Measurements from ENCODE around the gene HGS.
A peak's percentile ranks its signal among the peaks of the same experiment; 100 is the strongest.

The HGS gene

DNA sequence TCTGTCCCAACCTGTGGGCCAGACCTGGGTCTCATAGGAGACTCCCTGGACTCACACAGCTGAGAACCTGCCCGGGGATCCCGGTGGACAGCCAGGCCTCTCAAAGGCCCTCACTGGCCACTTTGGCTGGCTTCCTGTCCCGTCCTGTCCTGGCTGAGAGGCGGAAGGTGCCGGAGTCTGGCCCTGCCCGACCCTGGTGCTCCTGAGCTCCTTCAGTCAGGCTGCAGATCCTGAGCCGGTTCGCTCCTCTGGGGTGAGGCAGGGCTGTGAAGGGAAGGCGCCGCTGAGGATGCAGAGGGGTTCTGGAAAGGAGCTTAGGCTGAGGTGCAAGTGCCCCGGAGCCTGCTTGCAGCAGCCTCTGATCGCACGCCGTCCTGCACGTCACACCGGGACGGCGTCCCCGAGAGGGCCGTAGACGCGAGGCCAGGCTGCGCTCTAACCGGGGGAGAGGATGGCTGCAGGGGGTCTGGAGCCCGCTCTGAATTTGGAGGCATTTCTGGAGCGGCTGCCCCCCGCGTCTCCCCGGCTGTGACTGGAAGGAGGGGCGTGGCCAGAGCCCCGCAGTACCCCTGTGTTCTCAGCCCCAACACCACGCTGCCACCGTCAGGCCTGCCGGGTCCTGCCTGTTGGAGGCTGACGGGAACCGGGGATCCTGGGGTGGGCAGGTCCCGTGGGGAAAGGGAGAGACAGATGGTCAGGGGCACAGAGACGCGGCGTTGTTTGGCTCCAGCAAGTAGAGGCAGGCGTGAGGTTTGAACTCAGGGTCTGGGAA is 4.1 kb downstream of the HGS start:
- no peak for DNase-seq

DNA sequence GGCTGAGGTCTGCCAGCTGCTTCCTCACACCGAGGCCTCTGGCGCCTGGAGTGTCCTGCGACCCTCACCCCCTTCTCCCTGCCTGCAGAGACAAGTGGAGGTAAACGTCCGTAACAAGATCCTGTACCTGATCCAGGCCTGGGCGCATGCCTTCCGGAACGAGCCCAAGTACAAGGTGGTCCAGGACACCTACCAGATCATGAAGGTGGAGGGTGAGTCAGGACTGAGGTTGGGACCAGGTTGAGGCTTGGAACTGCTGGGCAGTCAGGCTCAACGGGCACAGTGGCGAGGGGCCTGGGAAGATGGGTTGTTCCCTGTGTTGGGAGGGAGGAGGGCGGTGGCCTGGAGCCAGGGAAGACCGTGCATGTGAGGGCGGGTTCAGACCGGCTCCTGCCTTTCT is 4.8 kb downstream of the HGS start:
- DNase-seq = no peak

DNA sequence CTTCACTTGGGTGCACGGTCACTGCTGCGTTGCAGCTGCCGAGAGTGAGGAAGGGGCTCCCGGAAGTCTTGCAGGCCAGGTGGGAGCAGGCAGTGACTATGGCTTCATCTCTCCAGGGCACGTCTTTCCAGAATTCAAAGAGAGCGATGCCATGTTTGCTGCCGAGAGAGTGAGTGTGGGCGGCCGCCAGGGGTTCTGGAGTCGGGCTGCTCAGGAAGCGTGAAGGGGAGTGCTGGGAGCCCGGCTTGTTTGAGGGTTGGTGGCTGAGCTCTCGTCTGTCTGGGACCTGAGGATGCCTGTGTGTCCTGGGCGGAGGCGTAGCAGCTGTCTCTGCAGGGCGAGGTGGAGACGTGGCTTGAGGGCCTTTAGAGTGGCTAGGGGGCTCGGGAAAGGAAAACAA is 6.3 kb downstream of the HGS start:
- DNase-seq = no peak

DNA sequence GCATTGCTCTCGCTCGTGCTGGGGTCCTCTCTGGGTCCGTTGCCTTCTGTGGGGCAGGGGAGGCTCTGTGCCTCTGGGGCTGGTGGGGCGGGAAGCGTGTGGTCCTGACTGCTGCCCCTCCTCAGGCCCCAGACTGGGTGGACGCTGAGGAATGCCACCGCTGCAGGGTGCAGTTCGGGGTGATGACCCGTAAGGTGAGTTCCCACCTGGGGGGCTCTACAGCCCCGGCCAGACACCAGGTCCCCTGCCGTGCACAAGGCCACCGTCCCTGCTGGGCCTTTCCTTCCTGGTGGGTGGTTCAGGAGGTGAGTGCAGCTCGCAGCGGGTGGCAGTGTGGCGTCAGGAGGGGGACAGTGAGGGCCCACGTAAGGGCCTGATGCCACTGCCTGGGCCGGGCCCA is 6.7 kb downstream of the HGS start:
- DNase-seq = no peak

DNA sequence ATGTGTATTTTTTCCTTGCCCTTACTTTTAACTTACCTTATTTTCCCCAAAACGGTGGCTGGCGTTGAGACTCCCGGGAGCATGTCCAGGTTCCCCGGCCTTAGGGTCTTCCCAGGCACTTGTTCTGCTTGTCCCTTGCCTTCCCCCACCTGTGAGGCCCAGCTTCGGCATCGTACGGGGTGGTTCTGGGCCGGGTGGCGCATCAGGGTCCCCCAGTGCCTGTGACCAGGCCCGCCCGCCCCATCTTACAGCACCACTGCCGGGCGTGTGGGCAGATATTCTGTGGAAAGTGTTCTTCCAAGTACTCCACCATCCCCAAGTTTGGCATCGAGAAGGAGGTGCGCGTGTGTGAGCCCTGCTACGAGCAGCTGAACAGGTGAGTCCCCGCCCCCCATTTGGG is 7.4 kb downstream of the HGS start:
- DNase-seq = no peak

DNA sequence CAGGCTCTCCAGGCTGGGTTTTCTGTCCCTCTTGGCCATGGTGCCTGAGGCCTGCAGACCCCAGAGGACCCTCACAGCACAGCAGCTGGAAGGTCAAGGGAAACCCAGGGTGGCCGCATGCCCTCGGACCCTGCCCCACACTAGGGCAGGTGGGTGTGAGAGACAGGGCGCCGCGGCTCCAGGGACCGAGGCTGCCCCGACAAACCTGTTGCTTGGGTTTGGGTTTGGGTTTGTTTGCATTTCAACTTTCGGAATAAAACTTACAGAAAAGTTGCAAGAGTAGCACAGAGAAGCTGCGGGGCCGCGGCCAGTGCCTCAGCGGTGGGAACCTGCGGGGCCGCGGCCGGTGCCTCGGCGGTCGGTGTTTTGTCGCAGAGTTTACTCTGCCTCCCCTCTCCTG is 7.8 kb downstream of the HGS start:
- no peak for DNase-seq

DNA sequence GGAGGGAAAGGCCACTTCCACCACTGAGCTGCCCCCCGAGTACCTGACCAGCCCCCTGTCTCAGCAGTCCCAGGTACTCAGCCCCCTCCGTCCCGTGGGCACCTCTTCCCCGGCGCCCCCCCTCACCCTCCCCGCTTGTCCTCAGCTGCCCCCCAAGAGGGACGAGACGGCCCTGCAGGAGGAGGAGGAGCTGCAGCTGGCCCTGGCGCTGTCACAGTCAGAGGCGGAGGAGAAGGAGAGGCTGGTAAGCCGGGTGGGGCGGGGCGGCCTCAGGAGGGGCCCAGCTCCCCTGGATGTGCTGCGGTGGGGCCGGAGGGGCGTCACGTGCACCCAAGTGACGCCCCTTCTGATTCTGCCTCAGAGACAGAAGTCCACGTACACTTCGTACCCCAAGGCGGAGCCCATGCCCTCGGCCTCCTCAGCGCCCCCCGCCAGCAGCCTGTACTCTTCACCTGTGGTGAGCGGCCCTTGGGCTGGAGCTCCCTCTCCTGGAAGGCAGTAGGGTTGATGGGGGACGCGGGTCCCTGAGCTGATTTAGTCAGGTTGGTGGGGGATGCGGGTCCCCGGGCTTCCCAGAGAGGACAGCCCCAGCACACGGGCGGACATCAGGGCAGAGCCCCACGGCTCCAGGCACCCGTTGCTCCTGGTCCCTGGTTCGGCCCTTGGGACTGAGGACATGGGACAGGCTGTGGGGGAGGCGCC is 9.8 kb downstream of the HGS start:
- no peak for DNase-seq

DNA sequence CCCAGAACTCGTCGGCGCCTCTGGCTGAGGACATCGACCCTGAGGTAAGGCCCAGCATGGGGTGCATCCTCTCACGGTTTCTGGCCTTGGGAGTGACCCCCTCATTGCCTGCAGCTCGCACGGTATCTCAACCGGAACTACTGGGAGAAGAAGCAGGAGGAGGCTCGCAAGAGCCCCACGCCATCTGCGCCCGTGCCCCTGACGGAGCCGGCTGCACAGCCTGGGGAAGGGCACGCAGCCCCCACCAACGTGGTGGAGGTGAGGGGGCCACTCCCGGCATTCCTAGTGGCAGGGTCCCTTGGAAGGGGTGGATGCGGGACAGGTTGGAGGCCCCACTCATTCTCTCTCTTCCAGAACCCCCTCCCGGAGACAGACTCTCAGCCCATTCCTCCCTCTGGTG is 11.0 kb downstream of the HGS start:
- DNase-seq = no peak

DNA sequence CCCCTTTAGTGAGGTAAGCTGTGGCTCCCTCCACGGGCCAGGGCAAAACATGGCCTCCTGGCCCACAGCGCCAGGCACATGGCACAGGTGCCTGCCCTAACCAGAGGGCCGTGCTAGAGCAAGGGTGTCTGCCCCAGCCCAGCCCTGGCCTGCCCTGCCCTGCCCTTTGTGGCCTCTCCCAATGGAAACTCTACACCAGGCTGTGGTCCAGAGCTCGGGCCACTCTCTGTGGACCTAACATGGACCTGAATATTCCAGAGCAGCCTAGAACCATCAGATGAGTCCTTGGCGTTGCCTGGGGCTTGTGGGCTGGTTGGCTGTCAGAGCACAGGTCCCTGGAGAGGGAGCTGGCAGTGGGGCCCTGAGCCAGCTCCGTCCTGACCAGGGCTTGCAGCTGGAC is 11.4 kb downstream of the HGS start:
- no peak for DNase-seq

DNA sequence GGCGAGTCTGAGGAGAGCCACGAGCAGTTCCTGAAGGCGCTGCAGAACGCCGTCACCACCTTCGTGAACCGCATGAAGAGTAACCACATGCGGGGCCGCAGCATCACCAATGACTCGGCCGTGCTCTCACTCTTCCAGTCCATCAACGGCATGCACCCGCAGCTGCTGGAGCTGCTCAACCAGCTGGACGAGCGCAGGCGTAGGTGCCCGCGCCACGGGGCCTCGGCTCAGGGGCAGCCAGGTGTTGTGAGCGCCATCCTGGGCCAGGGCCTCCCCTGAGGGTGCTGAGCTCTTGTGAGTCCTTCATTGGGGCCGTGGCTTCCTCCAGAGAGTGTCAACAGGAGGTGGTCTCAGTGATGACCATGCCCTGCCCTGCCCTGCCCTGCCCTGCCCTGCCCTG is 12.0 kb downstream of the HGS start:
- no peak for DNase-seq

DNA sequence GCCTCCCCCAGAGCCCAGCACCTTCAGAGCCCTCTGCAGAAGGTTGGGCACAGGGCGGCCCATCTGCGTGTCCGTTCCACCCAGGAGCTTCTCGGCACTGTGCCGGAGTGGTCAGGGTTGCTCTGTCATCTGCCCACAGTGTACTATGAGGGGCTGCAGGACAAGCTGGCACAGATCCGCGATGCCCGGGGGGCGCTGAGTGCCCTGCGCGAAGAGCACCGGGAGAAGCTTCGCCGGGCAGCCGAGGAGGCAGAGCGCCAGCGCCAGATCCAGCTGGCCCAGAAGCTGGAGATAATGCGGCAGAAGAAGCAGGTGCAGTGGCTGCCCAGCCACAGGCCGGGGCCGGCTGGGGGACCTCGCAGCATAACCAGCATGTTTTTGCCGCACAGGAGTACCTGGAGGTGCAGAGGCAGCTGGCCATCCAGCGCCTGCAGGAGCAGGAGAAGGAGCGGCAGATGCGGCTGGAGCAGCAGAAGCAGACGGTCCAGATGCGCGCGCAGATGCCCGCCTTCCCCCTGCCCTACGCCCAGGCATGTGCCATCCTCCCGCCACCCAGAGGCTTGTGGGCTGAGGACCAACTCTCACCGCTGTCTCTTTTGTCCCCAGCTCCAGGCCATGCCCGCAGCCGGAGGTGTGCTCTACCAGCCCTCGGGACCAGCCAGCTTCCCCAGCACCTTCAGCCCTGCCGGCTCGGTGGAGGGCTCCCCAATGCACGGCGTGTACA is 12.6 kb downstream of the HGS start:
- DNase-seq = no peak

DNA sequence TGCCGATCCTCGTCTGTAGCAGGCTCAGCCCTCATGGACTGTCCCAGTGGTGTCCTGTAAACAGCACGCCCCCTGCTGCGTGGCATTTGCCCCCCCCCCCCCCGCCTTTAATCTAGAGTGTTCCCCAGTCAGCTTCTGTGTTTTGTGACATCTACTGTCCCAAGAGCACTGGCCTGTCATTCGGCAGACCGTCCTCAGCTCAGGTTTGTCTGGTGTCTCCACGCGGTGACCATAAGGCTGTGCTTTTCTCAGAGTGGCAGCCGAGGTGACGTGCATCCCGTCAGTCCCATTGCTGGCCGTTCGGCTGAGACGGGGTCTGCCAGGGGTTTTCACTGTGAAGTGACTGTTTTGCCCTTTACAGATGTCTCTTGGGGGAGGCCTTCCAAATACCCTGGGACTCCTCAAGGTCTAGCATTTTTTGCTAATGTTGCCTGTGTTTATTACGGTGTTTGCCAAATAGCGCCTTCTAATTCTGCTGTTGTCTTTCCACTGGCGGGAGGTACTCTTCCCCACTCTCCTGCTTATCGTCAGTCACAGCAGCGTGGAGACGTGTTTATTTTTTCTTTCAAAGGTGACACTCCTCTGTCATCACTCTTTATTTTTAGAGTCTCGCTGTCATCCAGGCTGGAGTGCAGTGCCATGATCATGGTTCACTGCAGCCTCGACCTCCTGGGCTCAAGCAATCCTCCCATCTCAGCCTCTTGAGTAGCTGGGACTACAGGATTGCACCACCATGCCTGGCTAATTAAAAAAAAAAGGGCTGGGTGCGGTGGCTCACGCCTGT is 13.6 kb downstream of the HGS start:
- DNase-seq = no peak

DNA sequence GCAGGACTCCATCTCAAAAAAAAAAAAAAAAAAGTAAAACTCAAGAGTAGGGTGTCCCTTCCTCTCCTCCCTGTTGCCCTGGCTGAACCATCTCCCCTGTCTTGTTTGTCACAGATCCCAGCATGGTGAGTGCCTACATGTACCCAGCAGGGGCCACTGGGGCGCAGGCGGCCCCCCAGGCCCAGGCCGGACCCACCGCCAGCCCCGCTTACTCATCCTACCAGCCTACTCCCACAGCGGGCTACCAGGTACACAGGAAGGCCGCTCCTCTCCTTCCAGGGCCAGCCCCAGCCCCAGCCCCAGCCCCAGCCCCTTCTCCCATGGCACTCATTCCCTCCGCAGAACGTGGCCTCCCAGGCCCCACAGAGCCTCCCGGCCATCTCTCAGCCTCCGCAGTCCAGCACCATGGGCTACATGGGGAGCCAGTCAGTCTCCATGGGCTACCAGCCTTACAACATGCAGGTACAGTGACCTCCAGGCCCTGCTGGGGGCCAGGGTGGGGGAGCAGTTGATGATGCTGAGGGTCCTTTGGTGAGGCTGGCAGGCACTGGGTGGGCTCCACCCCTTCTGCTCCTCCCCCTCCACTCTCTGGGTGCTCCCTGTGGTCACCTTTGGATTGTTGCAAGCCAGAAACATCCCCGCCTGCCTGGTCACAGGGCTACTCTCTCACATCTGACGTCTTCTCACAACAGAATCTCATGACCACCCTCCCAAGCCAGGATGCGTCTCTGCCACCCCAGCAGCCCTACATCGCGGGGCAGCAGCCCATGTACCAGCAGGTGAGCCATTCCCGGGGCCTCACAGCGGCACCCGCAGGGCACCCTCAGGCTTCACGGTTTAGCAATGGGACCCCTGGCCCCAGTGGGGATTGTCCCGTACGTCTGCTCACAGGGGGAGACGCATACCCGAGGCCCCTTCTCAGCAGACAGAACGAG is 16.8 kb downstream of the HGS start:
- DNase-seq = no peak

DNA sequence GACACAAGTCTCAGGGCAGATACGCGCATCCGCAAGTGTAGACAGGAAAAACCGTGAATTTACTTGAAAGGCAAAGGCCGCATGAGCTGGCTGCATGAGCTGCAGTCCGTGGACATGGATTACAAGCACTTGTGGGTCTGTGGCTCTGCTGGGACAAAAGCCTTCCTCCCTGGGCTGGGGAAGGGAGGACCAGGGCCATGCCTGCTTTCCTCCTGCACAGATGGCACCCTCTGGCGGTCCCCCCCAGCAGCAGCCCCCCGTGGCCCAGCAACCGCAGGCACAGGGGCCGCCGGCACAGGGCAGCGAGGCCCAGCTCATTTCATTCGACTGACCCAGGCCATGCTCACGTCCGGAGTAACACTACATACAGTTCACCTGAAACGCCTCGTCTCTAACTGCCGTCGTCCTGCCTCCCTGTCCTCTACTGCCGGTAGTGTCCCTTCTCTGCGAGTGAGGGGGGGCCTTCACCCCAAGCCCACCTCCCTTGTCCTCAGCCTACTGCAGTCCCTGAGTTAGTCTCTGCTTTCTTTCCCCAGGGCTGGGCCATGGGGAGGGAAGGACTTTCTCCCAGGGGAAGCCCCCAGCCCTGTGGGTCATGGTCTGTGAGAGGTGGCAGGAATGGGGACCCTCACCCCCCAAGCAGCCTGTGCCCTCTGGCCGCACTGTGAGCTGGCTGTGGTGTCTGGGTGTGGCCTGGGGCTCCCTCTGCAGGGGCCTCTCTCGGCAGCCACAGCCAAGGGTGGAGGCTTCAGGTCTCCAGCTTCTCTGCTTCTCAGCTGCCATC is 17.7 kb downstream of the HGS start:
- DNase-seq = no peak

DNA sequence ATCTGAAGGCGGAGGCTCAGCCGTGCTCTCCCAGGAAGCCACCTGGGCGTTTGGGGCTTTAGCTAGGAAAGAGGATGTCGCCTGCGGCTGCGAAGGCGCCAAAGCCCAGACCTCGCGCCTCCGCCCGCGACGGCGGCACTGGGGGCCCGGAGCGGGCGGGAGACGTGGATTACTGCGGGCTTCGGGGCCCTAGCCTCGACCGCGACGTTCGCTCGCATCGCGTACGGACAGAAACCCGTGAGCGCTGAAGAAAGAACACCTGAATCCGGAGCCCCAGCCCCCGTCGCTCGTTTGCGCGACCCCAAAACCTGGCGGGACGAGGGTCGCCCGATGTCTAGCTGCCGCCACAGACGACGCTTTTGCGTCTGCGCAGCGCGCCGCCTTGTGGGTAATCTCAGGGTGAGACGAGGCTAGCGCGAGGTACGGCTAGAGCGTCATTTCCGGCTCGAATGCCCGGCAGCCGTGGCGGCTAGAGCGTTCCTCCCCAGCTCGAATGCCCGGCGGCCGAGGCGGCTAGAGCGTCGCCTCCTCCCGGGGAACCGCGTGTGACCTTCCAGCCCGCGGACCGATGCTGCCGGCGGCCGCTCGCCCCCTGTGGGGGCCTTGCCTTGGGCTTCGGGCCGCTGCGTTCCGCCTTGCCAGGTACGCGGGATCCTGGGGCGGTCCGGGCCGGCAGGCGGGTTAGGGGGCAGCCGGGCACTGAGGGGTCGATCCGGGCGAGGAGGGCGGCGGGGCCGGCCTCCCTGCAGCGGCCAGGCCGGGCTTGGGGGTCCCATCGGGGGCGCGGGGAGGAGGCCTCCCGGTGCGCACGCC is 19.3 kb downstream of the HGS start, which contains the start of gene MRPL12:
TSS of gene MRPL12 (plus strand) at position 434 of the 813 bp plus-strand sequence. CDS start at position 569, 135 bp downstream.
- DNase-seq = peak; percentile 75 to 83 (median 79)

DNA sequence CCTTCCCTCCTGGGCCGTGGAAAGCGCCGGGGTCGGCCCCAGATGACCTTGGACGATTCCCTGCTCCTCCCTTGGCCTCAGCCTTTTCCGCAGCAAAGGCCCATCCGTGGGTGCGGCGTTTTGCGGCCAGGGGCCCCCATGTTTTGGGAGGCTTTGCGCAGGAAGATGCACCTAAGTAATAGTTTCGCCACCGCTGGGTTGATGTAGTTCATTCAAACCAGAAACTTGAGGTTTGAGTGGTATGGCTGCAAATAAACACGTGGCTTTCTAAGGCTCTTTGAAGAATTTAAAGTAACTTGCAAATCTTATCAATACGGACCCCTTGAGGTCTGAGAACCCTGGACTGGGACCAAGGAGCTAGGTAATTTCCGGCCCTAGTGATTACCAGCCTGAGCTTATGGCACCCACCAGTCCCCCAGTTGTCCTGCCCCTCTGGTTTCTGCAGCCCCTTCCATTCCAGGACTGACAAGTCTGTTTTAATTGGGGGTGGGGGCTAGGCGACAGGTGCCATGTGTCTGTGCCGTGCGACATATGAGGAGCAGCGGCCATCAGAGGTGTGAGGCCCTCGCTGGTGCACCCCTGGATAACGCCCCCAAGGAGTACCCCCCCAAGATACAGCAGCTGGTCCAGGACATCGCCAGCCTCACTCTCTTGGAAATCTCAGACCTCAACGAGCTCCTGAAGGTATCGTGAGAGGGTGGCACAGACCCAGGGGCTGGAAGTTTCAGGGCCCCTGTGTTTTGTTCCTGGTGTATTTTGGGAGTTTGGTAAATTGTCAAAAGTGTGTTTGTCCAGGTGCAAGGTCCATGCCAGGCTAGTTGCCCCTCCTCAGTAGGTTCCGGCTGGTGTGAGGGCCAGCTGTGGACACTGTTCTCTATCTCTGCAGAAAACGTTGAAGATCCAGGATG is 20.2 kb downstream of the HGS start:
- peak in 2 of 6 experiments; percentile 22 to 50 for DNase-seq

DNA sequence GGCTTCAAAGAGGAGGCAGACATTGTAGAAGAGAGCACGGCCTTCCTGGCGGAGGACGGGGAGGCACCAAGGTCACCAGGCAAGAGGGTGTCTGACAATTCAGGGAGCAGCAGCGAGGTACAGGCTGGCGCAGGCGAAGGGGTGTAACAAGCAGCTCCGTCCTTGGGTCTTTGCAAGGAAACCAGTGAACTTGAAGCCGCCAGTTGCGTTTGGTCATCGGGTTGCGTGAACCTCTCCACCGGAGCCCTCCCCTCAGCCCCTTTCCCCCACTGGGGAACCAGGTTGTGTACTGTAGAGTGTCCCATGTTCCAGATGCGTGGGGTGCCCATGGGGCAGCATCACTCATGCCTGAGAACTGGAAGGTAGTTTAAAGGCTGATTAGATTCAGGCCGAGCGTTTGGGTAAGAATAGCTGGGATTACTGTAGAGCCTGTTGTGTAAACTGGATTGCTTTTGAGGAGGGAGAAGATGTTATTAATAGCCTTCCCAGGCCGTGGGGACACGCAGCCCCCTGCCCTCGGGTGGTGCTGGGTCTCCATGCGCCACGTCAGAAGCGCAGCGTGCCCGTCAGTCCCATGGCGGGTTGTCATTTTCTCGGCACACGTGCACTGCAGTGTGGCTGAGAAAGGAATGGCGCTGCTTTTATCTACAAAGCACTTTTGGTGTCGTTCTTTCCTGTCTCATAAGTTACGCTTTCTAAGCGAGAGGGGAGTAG is 21.9 kb downstream of the HGS start:
- no peak for DNase-seq

DNA sequence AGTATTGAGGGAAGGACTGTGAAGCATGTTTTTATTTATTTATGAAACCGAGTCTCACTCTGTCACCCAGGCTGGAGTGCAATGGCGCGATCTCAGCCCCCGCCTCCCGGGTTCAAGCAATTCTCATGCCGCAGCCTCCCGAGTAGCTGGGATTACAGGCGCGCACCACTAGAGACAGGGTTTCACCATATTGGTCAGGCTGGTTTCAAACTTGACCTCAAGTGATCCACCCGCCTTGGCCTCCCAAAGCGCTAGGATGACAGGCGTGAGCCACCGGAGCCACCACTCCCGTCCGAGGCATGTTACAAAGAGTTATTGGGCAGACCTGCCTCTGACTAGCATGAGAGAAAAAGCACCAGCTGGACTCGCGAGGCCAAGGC is 22.4 kb downstream of the HGS start:
- DNase-seq = no peak
